ENCODE results near the gene NCAM1. TPM values are rescaled to one million over a fixed set of nuclear protein-coding genes. Genes with fewer than 3 reads are reported as not detected.
"Not testable (repeated sequence)": the region's sequence is repeated elsewhere in the genome, so short reads cannot be mapped to it uniquely, and the experiment has no call there.

The NCAM1 gene
- total RNA-seq, 1 experiment from 2014 or later, result 0.33 TPM

- Histone ChIP-seq H2AFZ (no peak overlapping the region), H3K36me3 (ENCODE audit: low read depth) (no peaks in the 10 kb centered on the region), H4K20me1 (ENCODE audit: insufficient read depth) (no peaks in the 10 kb centered on the region), H3K9me2 (ENCODE audit: insufficient read depth) (no peaks in the 10 kb centered on the region), H3K4me3 (no peak overlapping the region), H3K4me2 (no peak overlapping the region), H3K79me2 (ENCODE audit: low read depth) (no peaks in the 10 kb centered on the region), H3K27ac (peak overlapping the region; percentile 40), H3F3A (ENCODE audit: insufficient read depth, low read depth) (no peaks in the 10 kb centered on the region), H3K9me3 (ENCODE audit: insufficient read depth, low read depth) (no peaks in the 10 kb centered on the region), H3K4me1 (replicated peaks; ENCODE audit: insufficient read depth) (0 out of 2 replicates have a peak, but pooled peaks cover 11% of the 10 kb centered on the region), H3K27me3 (ENCODE audit: insufficient read depth, low read depth) (no peaks in the 10 kb centered on the region)
- POLR2A ChIA-PET (ENCODE audit: unreplicated experiment), result no interaction called here
- DNase-seq, result peak in 1 of 2 experiments; percentile 63
- intact Hi-C loops (cut with micrococcal nuclease; ENCODE audit: unreplicated experiment), result no loop called here
- CTCF ChIA-PET, result no interaction called here
- TF ChIP-seq EZH2 (IDR thresholded peaks at IDR 0.05; ENCODE audit: low read depth) (no peak), CTCF (conservative IDR thresholded peaks at IDR 0.05) (no peak)
- no TSS peak for BruUV-seq (replicated peaks)
Measured at GRCh38 chr11:113048820-113049768, 87.9 kb downstream of the NCAM1 start.

GRCh38 chr11:113053042-113053441, 91.8 kb downstream of the NCAM1 start:
- DNase-seq; CTCF ChIA-PET; H3K36me3 ChIP-seq (ENCODE audit: low read depth); intact Hi-C loops (cut with micrococcal nuclease; ENCODE audit: unreplicated experiment); BruUV-seq (replicated peaks); H2AFZ ChIP-seq; POLR2A ChIA-PET (ENCODE audit: unreplicated experiment); H4K20me1 ChIP-seq (ENCODE audit: insufficient read depth); H3K4me2 ChIP-seq; H3K27ac ChIP-seq; H3K79me2 ChIP-seq (ENCODE audit: low read depth); H3F3A ChIP-seq (ENCODE audit: insufficient read depth, low read depth); H3K9me3 ChIP-seq (ENCODE audit: insufficient read depth, low read depth); H3K27me3 ChIP-seq (ENCODE audit: insufficient read depth, low read depth); H3K4me3 ChIP-seq; H3K9me2 ChIP-seq (ENCODE audit: insufficient read depth): not testable (repeated sequence)
- 0 out of 2 replicates have a peak, but pooled peaks cover 11% of the 10 kb centered on the region for H3K4me1 ChIP-seq (replicated peaks; ENCODE audit: insufficient read depth)

GRCh38 chr11:113057038-113057437, 95.8 kb downstream of the NCAM1 start:
- no peak for DNase-seq
- Histone ChIP-seq H3K27me3 (ENCODE audit: insufficient read depth, low read depth) (no peaks in the 10 kb centered on the region), H3K9me2 (ENCODE audit: insufficient read depth) (no peaks in the 10 kb centered on the region), H3K27ac (no peak overlapping the region), H4K20me1 (ENCODE audit: insufficient read depth) (no peaks in the 10 kb centered on the region), H3K9me3 (ENCODE audit: insufficient read depth, low read depth) (no peaks in the 10 kb centered on the region), H2AFZ (no peak overlapping the region), H3K4me1 (replicated peaks; ENCODE audit: insufficient read depth) (no peaks in the 10 kb centered on the region), H3K79me2 (ENCODE audit: low read depth) (no peaks in the 10 kb centered on the region), H3K4me3 (no peak overlapping the region), H3K36me3 (ENCODE audit: low read depth) (no peaks in the 10 kb centered on the region), H3K4me2 (no peak overlapping the region), H3F3A (ENCODE audit: insufficient read depth, low read depth) (no peaks in the 10 kb centered on the region)
- intact Hi-C loops (cut with micrococcal nuclease; ENCODE audit: unreplicated experiment), result no loop called here
- ChIA-PET CTCF (no interaction called here), POLR2A (ENCODE audit: unreplicated experiment) (no interaction called here)
- BruUV-seq (replicated peaks), result no TSS peak
- TF ChIP-seq EZH2 (IDR thresholded peaks at IDR 0.05; ENCODE audit: low read depth) (no peak), CTCF (conservative IDR thresholded peaks at IDR 0.05) (no peak)
